Heart left ventricle (tissue), 13 donors: ENCODE data around the gene MED27.

ENCODE experiments used
- CTCF ChIP-seq, 12 donors: fragments of 200-600 bp; sonication (generic) in 4 of 12; IDR thresholded peaks; one replicate each; pipeline versions ENCODE4 v1.5.0 to v1.8.0; 2018 to 2022; ENCODE audit warnings: antibody characterized with exemption in 12 of 12, mild to moderate bottlenecking in 5 of 12
- POLR2A ChIP-seq, 2 donors: fragments of 450-650 bp; IDR thresholded peaks; one replicate each; pipeline ENCODE4 v1.6.1; 2017; ENCODE audit warnings: antibody characterized with exemption in 2 of 2, mild to moderate bottlenecking in 2 of 2, moderate library complexity in 2 of 2
- donor health status: ischemic (EF 13 %, LVEDD 7.1; RV severe dilation, severe dysfunction).
- donor health status: DM: no; HTN: yes; CAD: no.
- donor health status: DM: no; HTN: no; CAD: no.
- donor health status: ischemic (EF 25% LVEDD 6.9; RV normal size, moderate dysfunction).
- donor health status: ischemic (EF 25% LVEDD 5.7; RV mildly dilated, moderate dysfunction).
- donor health status: ischemic (EF 35%, LVEDD 5.7; RV mildly dilated, moderate dysfunction).
- donor health status: nonischemic (EF 11% LVEDD 7.7; RV severe dilation, severe dysfunction).
- donor health status: DM: yes; HTN: yes; CAD: no.
- donor health status: PGD.
- donor health status: ischemic (EF 29% LVEDD 5.4; RV normal size, mild dysfunction).
- donor health status: nonischemic (EF 23%, LVEDD 6.1; RV moderate dilation, normal function).

- TF ChIP-seq POLR2A (IDR thresholded peaks at IDR 0.05): no peak
- TF ChIP-seq CTCF (IDR thresholded peaks at IDR 0.05): no peak
Measured at GRCh38 chr9:131992906-131993657, 86.6 kb downstream of the MED27 start.
